Endothelial cell (in vitro differentiated cells): ENCODE measurements around the gene MED12L. TPM values are rescaled to one million over a fixed set of nuclear protein-coding genes. Genes with fewer than 3 reads are reported as not detected.
"Not testable (repeated sequence)": the region's sequence is repeated elsewhere in the genome, so short reads cannot be mapped to it uniquely, and the experiment has no call there.

ENCODE experiments used
- DNase-seq: peaks from one replicate; pipeline ENCODE4 v3.0.0; 2021; ENCODE audit warnings: low spot score
- H3K27ac Mint-ChIP-seq: one replicate; pipeline ENCODE4 v1.8.0; 2021; ENCODE audit warnings: mixed read lengths, inconsistent platforms; ENCODE audit not compliant: unreplicated experiment
- H3K27me3 Mint-ChIP-seq: one replicate; pipeline ENCODE4 v1.8.0; 2021; ENCODE audit warnings: mild to moderate bottlenecking, moderate library complexity, mixed read lengths, inconsistent platforms; ENCODE audit not compliant: unreplicated experiment
- H3K36me3 Mint-ChIP-seq: one replicate; pipeline ENCODE4 v1.8.0; 2021; ENCODE audit warnings: mild to moderate bottlenecking, low read depth, mixed read lengths, inconsistent platforms; ENCODE audit not compliant: unreplicated experiment
- H3K4me1 Mint-ChIP-seq: one replicate; pipeline ENCODE4 v1.8.0; 2021; ENCODE audit warnings: mild to moderate bottlenecking, mixed read lengths, inconsistent platforms; ENCODE audit not compliant: unreplicated experiment
- H3K4me3 Mint-ChIP-seq: one replicate; pipeline ENCODE4 v1.8.0; 2021; ENCODE audit warnings: mild to moderate bottlenecking, mixed read lengths, inconsistent platforms; ENCODE audit not compliant: unreplicated experiment
- H3K9me3 Mint-ChIP-seq: one replicate; pipeline ENCODE4 v1.8.0; 2021; ENCODE audit warnings: mixed read lengths, inconsistent platforms; ENCODE audit not compliant: unreplicated experiment
- CTCF ChIP-seq: fragments of 200-600 bp; sonication (generic); IDR thresholded peaks from one replicate; pipeline ENCODE4 v1.5.0; 2021; ENCODE audit warnings: antibody characterized with exemption; ENCODE audit not compliant: unreplicated experiment
- total RNA-seq: library from RNA; stranded (reverse); fragmentation: NEBNext Ultra II Directional; extraction: Animal tissue kit (Norgen Biotek cat#: 25700); gene quantifications from one replicate; pipeline ENCODE4 v1.2.1, GENCODE V29; 2021; ENCODE audit not compliant: unreplicated experiment

The MED12L gene
- total RNA-seq, 1 donor from 2014 or later: 4.4 TPM

- no peaks in the 10 kb centered on the region for H3K9me3 Mint-ChIP-seq
- no peaks in the 10 kb centered on the region for H3K36me3 Mint-ChIP-seq
- peaks cover 7% of the 10 kb centered on the region for H3K4me1 Mint-ChIP-seq
- H3K27me3 Mint-ChIP-seq: no peaks in the 10 kb centered on the region
- no peak for DNase-seq
- peak; percentile 44 for TF ChIP-seq CTCF
- H3K27ac Mint-ChIP-seq: no peak overlapping the region
- H3K4me3 Mint-ChIP-seq: no peak overlapping the region
Measured at GRCh38 chr3:151166161-151166560, 80.7 kb downstream of the MED12L start.

- Mint-ChIP-seq H3K9me3 (no peaks in the 10 kb centered on the region), H3K27ac (no peak overlapping the region), H3K4me1 (peaks cover 24% of the 10 kb centered on the region), H3K36me3 (no peaks in the 10 kb centered on the region), H3K27me3 (peaks cover 3% of the 10 kb centered on the region), H3K4me3 (no peak overlapping the region)
- TF ChIP-seq CTCF: peak; percentile 55
- DNase-seq: peak; percentile 77
Measured at GRCh38 chr3:151168269-151169094, 83.0 kb downstream of the MED12L start.

GRCh38 chr3:151169262-151169947, 83.9 kb downstream of the MED12L start:
- Mint-ChIP-seq H3K4me3 (no peak overlapping the region), H3K4me1 (peaks cover 27% of the 10 kb centered on the region), H3K27ac (no peak overlapping the region), H3K36me3 (no peaks in the 10 kb centered on the region), H3K9me3 (no peaks in the 10 kb centered on the region), H3K27me3 (peaks cover 3% of the 10 kb centered on the region)
- TF ChIP-seq CTCF: no peak
- DNase-seq: no peak

- H3K9me3 Mint-ChIP-seq: not testable (repeated sequence)
Measured at GRCh38 chr3:151169948-151170679, 84.7 kb downstream of the MED12L start.

GRCh38 chr3:151171145-151171757, 85.8 kb downstream of the MED12L start:
- H3K27ac Mint-ChIP-seq: peak overlapping the region; percentile 67
- H3K9me3 Mint-ChIP-seq: no peaks in the 10 kb centered on the region
- H3K36me3 Mint-ChIP-seq: no peaks in the 10 kb centered on the region
- peaks cover 27% of the 10 kb centered on the region for H3K4me1 Mint-ChIP-seq
- no peak for DNase-seq
- no peak for TF ChIP-seq CTCF
- H3K4me3 Mint-ChIP-seq: no peak overlapping the region
- H3K27me3 Mint-ChIP-seq: peaks cover 3% of the 10 kb centered on the region

More at GRCh38 chr3:151169948-151170679, 84.7 kb downstream of the MED12L start:
- peaks cover 27% of the 10 kb centered on the region for H3K4me1 Mint-ChIP-seq
- not testable (repeated sequence) for H3K27ac Mint-ChIP-seq, H3K4me3 Mint-ChIP-seq, H3K36me3 Mint-ChIP-seq, DNase-seq, H3K27me3 Mint-ChIP-seq
